Right atrium auricular region (tissue), 2 donors: ENCODE results near the gene JADE1. TPM values are rescaled to one million over a fixed set of nuclear protein-coding genes. Genes with fewer than 3 reads are reported as not detected.

Source experiments
- DNase-seq: peaks from one replicate; pipeline ENCODE4 v3.0.0-alpha.2; 2019; ENCODE audit warnings: low spot score
- H3K27ac ChIP-seq, 2 donors: fragments of 200-600 bp; sonication (generic); 1 replicate in 1 of 2; 2 replicates in 1 of 2; pipeline ENCODE4 v1.5.1; 2016 to 2019
- H3K27me3 ChIP-seq, 2 donors: fragments of 200-600 bp; sonication (generic); one replicate each; pipeline versions ENCODE4 v1.5.1 to v1.6.0; 2017 to 2019
- H3K36me3 ChIP-seq: fragments of 200-600 bp; sonication (generic); one replicate; pipeline ENCODE4 v1.5.1; 2016
- H3K4me1 ChIP-seq, 2 donors: fragments of 200-600 bp; sonication (generic); one replicate each; pipeline versions ENCODE4 v1.5.1 to v1.6.0; 2017 to 2019
- H3K4me3 ChIP-seq, 2 donors: fragments of 200-600 bp; sonication (generic); 1 replicate in 1 of 2; 2 replicates in 1 of 2; pipeline ENCODE4 v1.5.1; 2017 to 2019; ENCODE audit warnings: mild to moderate bottlenecking in 1 of 2, moderate library complexity in 1 of 2
- H3K9me3 ChIP-seq, 2 donors: fragments of 200-600 bp; sonication (generic); one replicate each; pipeline ENCODE4 v1.5.1; 2019
- total RNA-seq, 2 donors: library from RNA; depleted of rRNA; stranded (reverse); fragments of >200 nt; gene quantifications; one replicate each; pipeline ENCODE4 v1.1.0, GENCODE V29; 2016
- TF ChIP-seq, protein P1 (sequence below), 2 donors: fragments of 200-600 bp; sonication (generic); IDR thresholded peaks; one replicate each; pipeline ENCODE4 v1.5.1; 2019; ENCODE audit warnings: antibody characterized with exemption in 2 of 2

The JADE1 gene
- total RNA-seq, 2 donors from 2014 or later: 15.4 to 34.5 TPM

GRCh38 chr4:128847082-128847724 lies 37.7 kb downstream of the JADE1 start:
- Histone ChIP-seq H3K4me1 (peaks cover 0 to 57% of the 10 kb centered on the region in 2 donors), H3K36me3 (peaks cover 75% of the 10 kb centered on the region), H3K4me3 (no peak overlapping the region), H3K9me3 (no peaks in the 10 kb centered on the region), H3K27me3 (no peaks in the 10 kb centered on the region), H3K27ac (no peak overlapping the region)
- DNase-seq: no peak
- TF ChIP-seq, protein P1, sequence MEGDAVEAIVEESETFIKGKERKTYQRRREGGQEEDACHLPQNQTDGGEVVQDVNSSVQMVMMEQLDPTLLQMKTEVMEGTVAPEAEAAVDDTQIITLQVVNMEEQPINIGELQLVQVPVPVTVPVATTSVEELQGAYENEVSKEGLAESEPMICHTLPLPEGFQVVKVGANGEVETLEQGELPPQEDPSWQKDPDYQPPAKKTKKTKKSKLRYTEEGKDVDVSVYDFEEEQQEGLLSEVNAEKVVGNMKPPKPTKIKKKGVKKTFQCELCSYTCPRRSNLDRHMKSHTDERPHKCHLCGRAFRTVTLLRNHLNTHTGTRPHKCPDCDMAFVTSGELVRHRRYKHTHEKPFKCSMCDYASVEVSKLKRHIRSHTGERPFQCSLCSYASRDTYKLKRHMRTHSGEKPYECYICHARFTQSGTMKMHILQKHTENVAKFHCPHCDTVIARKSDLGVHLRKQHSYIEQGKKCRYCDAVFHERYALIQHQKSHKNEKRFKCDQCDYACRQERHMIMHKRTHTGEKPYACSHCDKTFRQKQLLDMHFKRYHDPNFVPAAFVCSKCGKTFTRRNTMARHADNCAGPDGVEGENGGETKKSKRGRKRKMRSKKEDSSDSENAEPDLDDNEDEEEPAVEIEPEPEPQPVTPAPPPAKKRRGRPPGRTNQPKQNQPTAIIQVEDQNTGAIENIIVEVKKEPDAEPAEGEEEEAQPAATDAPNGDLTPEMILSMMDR (IDR thresholded peaks at IDR 0.05): no peak

DNA sequence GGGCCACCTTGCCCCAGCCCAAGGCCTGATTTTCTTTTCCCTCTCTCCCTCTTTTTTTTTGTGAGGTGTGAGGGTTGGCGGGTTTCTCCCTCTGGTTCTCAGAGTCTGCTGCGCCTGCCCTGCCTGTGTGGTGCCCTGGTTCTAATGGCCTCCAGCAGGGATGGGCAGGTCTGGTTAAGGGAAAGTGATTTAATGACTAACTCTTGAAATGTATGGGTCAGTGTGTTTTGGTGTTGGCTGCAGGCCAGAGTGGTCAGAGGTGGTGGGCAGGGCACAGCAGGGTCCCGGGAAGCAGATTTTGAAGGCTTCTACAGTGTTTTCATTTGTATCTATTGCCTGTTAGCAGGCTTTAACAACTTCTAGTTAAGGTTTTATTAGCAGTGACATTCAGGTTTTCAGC lies 39.0 kb downstream of the JADE1 start:
- TF ChIP-seq, protein P1 (IDR thresholded peaks at IDR 0.05): no peak

DNA sequence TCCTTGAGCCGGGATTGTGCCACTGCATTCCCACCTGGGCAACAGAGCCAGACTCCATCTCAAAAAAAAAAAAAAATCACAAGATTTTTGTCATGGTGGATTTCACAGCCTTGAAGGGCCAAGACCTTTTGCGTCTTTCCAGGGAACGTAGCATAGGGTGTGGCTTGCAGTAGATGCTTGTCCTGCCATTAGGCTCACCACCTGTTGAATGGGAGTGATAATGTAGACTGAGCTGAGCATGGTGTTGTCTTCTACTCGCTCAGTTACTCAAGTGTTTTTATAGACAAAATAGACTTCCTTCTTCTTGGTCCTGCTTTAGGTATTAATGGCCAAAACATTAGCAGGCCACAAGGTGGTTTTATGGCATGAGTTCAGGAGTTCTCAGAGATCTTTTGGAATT lies 40.8 kb downstream of the JADE1 start:
- Histone ChIP-seq H3K36me3 (peaks cover 85% of the 10 kb centered on the region), H3K4me1 (peaks cover 0 to 27% of the 10 kb centered on the region in 2 donors), H3K4me3 (no peak overlapping the region), H3K27me3 (no peaks in the 10 kb centered on the region), H3K27ac (no peak overlapping the region), H3K9me3 (no peaks in the 10 kb centered on the region)
- DNase-seq: no peak
- TF ChIP-seq, protein P1 (IDR thresholded peaks at IDR 0.05): no peak

More for the DNA sequence above, 39.0 kb downstream of the JADE1 start:
- Histone ChIP-seq H3K36me3 (peaks cover 84% of the 10 kb centered on the region), H3K9me3 (no peaks in the 10 kb centered on the region), H3K4me3 (no peak overlapping the region), H3K4me1 (peaks cover 0 to 45% of the 10 kb centered on the region in 2 donors), H3K27ac (no peak overlapping the region), H3K27me3 (no peaks in the 10 kb centered on the region)
- no peak for DNase-seq

- peaks cover 0 to 6% of the 10 kb centered on the region in 2 donors for H3K4me1 ChIP-seq
- H3K27ac ChIP-seq: no peak overlapping the region
- TF ChIP-seq, protein P1 (IDR thresholded peaks at IDR 0.05): no peak
- H3K36me3 ChIP-seq: peaks cover 94% of the 10 kb centered on the region
- no peak overlapping the region for H3K4me3 ChIP-seq
- H3K9me3 ChIP-seq: no peaks in the 10 kb centered on the region
- no peaks in the 10 kb centered on the region for H3K27me3 ChIP-seq
- no peak for DNase-seq
Measured at GRCh38 chr4:128853741-128854140, 44.2 kb downstream of the JADE1 start.

DNA sequence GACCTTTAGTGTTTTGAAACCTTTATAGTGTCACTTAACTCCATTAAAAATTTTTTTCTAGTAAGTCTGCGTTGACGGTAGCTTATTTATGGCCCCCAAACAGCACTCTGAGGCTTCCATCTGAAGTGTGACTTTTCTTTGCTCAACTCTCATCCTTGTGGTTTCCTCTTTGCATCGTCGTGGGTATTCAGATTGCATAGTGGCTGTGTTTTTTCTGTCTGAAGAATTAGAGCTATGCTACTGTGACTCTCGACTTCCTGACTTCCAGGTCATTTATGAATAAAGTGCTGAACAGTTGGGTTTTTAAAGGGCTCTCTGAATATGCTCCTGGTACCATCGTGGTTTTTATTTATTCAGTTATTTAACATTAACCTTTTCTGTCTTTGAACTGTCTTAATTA lies 44.9 kb downstream of the JADE1 start:
- TF ChIP-seq, protein P1 (IDR thresholded peaks at IDR 0.05): no peak
- Histone ChIP-seq H3K36me3 (peaks cover 87% of the 10 kb centered on the region), H3K27ac (no peak overlapping the region), H3K4me1 (peaks cover 0 to 13% of the 10 kb centered on the region in 2 donors), H3K9me3 (no peaks in the 10 kb centered on the region), H3K4me3 (no peak overlapping the region), H3K27me3 (no peaks in the 10 kb centered on the region)
- no peak for DNase-seq

DNA sequence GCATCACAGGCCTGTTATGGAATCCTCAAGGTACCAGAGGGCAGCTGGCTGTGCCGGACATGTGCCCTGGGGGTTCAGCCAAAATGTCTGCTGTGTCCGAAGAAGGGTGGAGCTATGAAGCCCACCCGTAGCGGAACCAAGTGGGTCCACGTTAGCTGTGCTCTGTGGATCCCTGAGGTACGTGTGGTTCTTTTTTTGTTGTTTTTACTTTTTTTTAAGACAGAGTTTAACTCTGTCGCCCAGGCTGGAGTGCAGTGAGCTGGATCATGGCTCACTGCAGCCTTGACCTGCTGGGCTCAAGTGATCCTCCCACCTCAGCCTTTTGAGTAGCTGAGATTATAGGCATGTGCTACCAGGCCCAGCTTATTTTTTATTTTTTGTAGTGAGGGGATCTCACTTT lies 46.1 kb downstream of the JADE1 start:
- Histone ChIP-seq H3K9me3 (no peaks in the 10 kb centered on the region), H3K36me3 (peaks cover 82% of the 10 kb centered on the region), H3K4me3 (no peak overlapping the region), H3K4me1 (peaks cover 0 to 24% of the 10 kb centered on the region in 2 donors), H3K27ac (no peak overlapping the region), H3K27me3 (no peaks in the 10 kb centered on the region)
- no peak for DNase-seq
- TF ChIP-seq, protein P1 (IDR thresholded peaks at IDR 0.05): no peak
